ENCODE measurements around the gene FANCI. TPM values are rescaled to one million over a fixed set of nuclear protein-coding genes. Genes with fewer than 3 reads are reported as not detected.
A peak's percentile ranks its signal among the peaks of the same experiment; 100 is the strongest.

Gene FANCI
- total RNA-seq, result 9.1 TPM

DNA sequence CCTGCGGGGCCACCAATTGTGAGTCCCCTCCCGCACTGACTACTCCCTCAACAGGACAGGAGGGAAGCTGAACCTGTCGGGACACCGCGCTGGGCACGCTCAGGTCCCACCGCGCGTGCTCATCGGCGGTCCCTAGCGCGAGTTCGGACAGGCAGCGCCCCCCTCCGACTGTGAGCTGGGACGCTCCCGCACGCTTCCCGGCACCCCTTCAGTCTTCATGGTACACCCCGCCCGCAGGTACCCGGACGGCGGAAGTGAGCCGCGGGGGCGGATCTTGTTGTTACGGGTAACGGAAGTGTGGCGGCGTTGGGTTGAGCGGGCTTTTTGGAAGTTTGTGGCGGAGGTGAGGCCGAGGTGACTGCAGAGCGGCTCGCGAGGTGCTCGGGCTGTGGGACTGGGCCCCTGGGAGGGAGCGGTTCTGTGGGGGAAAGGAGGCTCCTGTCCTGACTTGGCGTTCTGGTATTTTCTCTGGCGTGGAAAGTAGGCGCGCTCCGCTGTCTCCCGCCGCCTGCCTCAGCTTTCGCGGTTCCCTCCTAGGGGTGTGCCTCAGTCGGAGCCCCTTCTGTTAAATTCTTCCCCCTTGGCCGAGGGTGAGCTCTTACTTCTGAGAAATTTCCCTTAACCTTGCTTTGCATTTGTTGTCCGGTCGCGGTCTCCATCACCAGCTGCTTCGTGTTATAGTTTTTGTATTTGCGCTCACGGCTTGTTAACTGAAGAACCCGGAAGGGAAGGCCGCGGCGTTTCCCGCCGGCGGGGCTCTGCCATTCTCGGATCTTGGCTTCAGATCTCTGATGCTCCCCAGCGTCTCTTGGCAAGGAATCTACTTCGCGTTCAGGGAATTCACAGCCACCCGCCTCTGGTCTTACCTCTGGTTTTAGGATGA is at the start of gene FANCI:
TSS of gene FANCI (plus strand) at position 289 of the 883 bp plus-strand sequence. CDS start 3,669 bp downstream, outside the sequence.
- peak in 1 of 2 donors; percentile 91 for DNase-seq (ENCODE audit: extremely low spot score in 2 of 2)
- no peaks in the 10 kb centered on the region for H3K27me3 ChIP-seq
- no peaks in the 10 kb centered on the region for H3K36me3 ChIP-seq
- H3K4me3 ChIP-seq, result peak within 1 kb of the TSS; percentile 58 to 79
- peak within 1 kb of the TSS; percentile 67 for H3K27ac ChIP-seq
- H3K4me1 ChIP-seq, result peaks cover 18% of the 10 kb centered on the region
- no peaks in the 10 kb centered on the region for H3K9me3 ChIP-seq
- TF ChIP-seq, protein P1, sequence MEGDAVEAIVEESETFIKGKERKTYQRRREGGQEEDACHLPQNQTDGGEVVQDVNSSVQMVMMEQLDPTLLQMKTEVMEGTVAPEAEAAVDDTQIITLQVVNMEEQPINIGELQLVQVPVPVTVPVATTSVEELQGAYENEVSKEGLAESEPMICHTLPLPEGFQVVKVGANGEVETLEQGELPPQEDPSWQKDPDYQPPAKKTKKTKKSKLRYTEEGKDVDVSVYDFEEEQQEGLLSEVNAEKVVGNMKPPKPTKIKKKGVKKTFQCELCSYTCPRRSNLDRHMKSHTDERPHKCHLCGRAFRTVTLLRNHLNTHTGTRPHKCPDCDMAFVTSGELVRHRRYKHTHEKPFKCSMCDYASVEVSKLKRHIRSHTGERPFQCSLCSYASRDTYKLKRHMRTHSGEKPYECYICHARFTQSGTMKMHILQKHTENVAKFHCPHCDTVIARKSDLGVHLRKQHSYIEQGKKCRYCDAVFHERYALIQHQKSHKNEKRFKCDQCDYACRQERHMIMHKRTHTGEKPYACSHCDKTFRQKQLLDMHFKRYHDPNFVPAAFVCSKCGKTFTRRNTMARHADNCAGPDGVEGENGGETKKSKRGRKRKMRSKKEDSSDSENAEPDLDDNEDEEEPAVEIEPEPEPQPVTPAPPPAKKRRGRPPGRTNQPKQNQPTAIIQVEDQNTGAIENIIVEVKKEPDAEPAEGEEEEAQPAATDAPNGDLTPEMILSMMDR (IDR thresholded peaks at IDR 0.05), result peak in 1 of 3 experiments; percentile 49
- TF ChIP-seq POLR2A (IDR thresholded peaks at IDR 0.05) (no peak), POLR2AphosphoS5 (IDR thresholded peaks at IDR 0.05; ENCODE audit: insufficient read depth in 1 of 2, low read depth in 1 of 2) (peak; percentile 88 to 92)
- intact Hi-C loops (cut with DNase I), result no loop called here

DNA sequence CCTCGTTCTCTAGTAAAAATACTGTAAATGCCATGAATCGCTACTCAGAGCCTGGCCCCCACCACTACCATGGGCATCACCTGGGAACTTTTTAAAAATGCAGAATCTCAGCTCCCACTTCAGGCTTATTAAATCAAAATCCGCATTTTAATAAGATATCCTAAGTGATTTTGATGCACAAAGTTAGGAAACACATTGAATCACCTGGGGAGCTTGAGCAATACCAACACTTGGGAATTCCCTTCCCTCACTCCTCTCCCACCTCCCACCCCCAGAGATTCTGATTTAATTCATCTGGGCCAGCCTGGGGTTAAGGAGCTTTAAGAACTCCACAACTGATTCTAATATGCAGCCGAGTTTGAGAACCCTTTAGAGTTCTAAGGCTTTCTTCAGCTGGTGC is 49.2 kb upstream of the FANCI start:
- Histone ChIP-seq H3K4me3 (no peak overlapping the region), H3K36me3 (peaks cover 0 to 55% of the 10 kb centered on the region in 2 donors), H3K4me1 (peaks cover 16% of the 10 kb centered on the region), H3K27me3 (no peaks in the 10 kb centered on the region), H3K27ac (no peak overlapping the region), H3K9me3 (no peaks in the 10 kb centered on the region)
- TF ChIP-seq, protein P1 (IDR thresholded peaks at IDR 0.05), result no peak
- TF ChIP-seq POLR2AphosphoS5 (IDR thresholded peaks at IDR 0.05; ENCODE audit: insufficient read depth in 1 of 2, low read depth in 1 of 2) (no peak), POLR2A (IDR thresholded peaks at IDR 0.05) (no peak)
- intact Hi-C loops (cut with DNase I), result loop anchor here (5.0 kb wide), 1 partner anchor 592 kb away; no protein-coding TSS in a partner anchor
- no peak for DNase-seq (ENCODE audit: extremely low spot score in 2 of 2)

DNA sequence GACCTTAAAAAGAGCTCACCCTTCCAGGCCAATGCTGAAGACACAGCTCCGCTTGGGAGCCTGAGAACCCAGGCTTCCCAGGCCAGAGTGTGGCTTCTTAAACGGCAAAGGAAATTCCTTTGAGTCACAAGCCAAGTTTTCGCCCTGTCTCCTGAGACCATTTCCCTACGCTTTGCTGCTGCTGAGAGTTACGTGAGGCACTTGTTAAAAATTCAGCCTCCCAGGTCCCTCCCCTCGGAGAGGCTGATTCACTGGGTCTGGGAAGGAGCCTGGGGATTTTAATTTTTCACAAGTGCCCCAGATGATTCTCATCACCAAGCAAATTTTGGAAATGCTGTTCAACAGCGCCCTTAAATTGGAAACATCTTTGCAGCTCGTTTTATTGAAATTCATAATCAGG is 47.9 kb upstream of the FANCI start:
- TF ChIP-seq POLR2AphosphoS5 (IDR thresholded peaks at IDR 0.05; ENCODE audit: insufficient read depth in 1 of 2, low read depth in 1 of 2) (no peak), POLR2A (IDR thresholded peaks at IDR 0.05) (no peak)
- TF ChIP-seq, protein P1 (IDR thresholded peaks at IDR 0.05), result no peak
- Histone ChIP-seq H3K27me3 (no peaks in the 10 kb centered on the region), H3K4me1 (peaks cover 23% of the 10 kb centered on the region), H3K9me3 (no peaks in the 10 kb centered on the region), H3K4me3 (no peak overlapping the region), H3K36me3 (peaks cover 0 to 55% of the 10 kb centered on the region in 2 donors), H3K27ac (peak overlapping the region; percentile 7)
- no peak for DNase-seq (ENCODE audit: extremely low spot score in 2 of 2)
- intact Hi-C loops (cut with DNase I), result loop anchor here (5.0 kb wide), 1 partner anchor 594 kb away; no protein-coding TSS in a partner anchor

DNA sequence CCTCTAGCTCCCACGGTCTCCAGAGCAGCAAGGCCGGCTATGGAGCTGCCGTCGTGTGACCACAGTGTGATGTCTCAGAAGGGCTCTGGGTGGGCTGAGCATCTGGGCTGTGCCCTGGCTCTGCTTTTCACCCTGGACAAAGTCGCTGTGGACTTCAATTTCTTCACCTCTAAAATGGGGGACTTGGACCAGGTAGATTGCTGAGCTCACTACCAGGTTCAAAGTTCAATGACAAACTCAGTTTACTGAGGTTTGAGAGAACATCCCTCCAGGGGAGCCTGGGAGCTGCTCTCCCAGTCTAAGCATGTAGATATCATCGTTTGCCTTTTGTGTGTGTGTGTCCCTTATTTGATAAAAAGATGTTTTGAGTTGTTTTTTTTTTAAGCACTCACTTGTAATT is 47.5 kb upstream of the FANCI start:
- Histone ChIP-seq H3K27ac (peak overlapping the region; percentile 7), H3K27me3 (no peaks in the 10 kb centered on the region), H3K36me3 (peaks cover 0 to 51% of the 10 kb centered on the region in 2 donors), H3K9me3 (no peaks in the 10 kb centered on the region), H3K4me1 (peaks cover 23% of the 10 kb centered on the region), H3K4me3 (no peak overlapping the region)
- TF ChIP-seq, protein P1 (IDR thresholded peaks at IDR 0.05), result no peak
- TF ChIP-seq POLR2A (IDR thresholded peaks at IDR 0.05) (no peak), POLR2AphosphoS5 (IDR thresholded peaks at IDR 0.05; ENCODE audit: insufficient read depth in 1 of 2, low read depth in 1 of 2) (no peak)
- no peak for DNase-seq (ENCODE audit: extremely low spot score in 2 of 2)
- intact Hi-C loops (cut with DNase I), result loop anchor here (5.0 kb wide), 1 partner anchor 594 kb away; no protein-coding TSS in a partner anchor
